HepG2 (cell line): ENCODE results near the gene GABRG3. TPM values are rescaled to one million over a fixed set of nuclear protein-coding genes. Genes with fewer than 3 reads are reported as not detected.

Experiments
- ATAC-seq: fragments of 200-7000 bp; cut with Tn5 transposase; 3 replicates; pipeline ENCODE4 v1.9.1; 2020; ENCODE audit warnings: mild to moderate bottlenecking, moderate library complexity
- BruUV-seq: library from RNA; stranded (reverse); fragments of 400-500 nt; replicated peaks from 2 replicates; lab custom pipeline; 2021; lab: Mats Ljungman, UMichigan
- CTCF ChIA-PET: fragments of 300-600 bp; formaldehyde crosslinking; extraction: SDS; loops from one replicate; lab custom pipeline; 2021; ENCODE audit warnings: low total read pairs, inconsistent platforms, low intra/inter-chr PET ratio; lab: Yijun Ruan, JAX
- POLR2A ChIA-PET: fragments of 350-600 bp; sonication (Branson Sonifier 250); formaldehyde crosslinking; loops from one replicate; lab custom pipeline; 2020; ENCODE audit warnings: antibody characterized with exemption, inconsistent platforms; lab: Yijun Ruan, JAX
- DNase-seq: peaks from one replicate; pipeline ENCODE4 v3.0.0-alpha.2; 2015; ENCODE audit warnings: low spot score
- FAIRE-seq: peaks from 3 replicates; lab custom pipeline; 2011; peaks lifted over from hg19 to GRCh38; lab: Jason Lieb, UNC
- H2AFZ ChIP-seq: one replicate; pipeline ENCODE4 v1.6.1; 2011; ENCODE audit warnings: low read length, inconsistent platforms
- H3K27ac ChIP-seq: fragments of 300-600 bp; 3 replicates; pipeline ENCODE4 v1.8.0; 2011; ENCODE audit warnings: mixed run types, mild to moderate bottlenecking, mixed read lengths, low read length, inconsistent platforms; ENCODE audit not compliant: insufficient read depth; ENCODE audit errors: extremely low read length
- H3K27me3 ChIP-seq, 2 experiments: fragments of 200-600 bp in 1 of 2; 2 replicates in 1 of 2; 3 replicates in 1 of 2; pipeline versions ENCODE4 v1.6.0 to v1.8.0; 2011; ENCODE audit warnings: low read length in 2 of 2, mild to moderate bottlenecking in 2 of 2, moderate library complexity in 2 of 2, inconsistent platforms in 1 of 2; ENCODE audit not compliant: insufficient read depth in 2 of 2, control insufficient read depth in 1 of 2
- H3K36me3 ChIP-seq, 2 experiments: fragments of 200-600 bp in 1 of 2; replicated peaks in 1 of 2; 2 replicates in 1 of 2; 3 replicates in 1 of 2; pipeline versions ENCODE4 v1.5.1 to v1.8.0; 2011; ENCODE audit warnings: low read length in 2 of 2, inconsistent platforms in 1 of 2; ENCODE audit not compliant: insufficient read depth in 2 of 2, control insufficient read depth in 1 of 2
- H3K4me1 ChIP-seq: 2 replicates; pipeline ENCODE4 v1.5.1; 2012; ENCODE audit warnings: low read length, inconsistent platforms; ENCODE audit not compliant: insufficient read depth
- H3K4me2 ChIP-seq: 2 replicates; pipeline ENCODE4 v1.6.0; 2011; ENCODE audit warnings: low read depth, low read length, inconsistent platforms
- H3K4me3 ChIP-seq, 3 experiments: fragments of 200-600 bp in 1 of 3; sonication (generic), shearing (Covaris generic) in 1 of 3; replicated peaks in 1 of 3; 2 replicates each; pipeline ENCODE4 v1.5.1; 2011 to 2016; ENCODE audit warnings: low read length in 3 of 3, inconsistent platforms in 2 of 3, low read depth in 2 of 3, mild to moderate bottlenecking in 2 of 3, control low read depth in 1 of 3, mixed read lengths in 1 of 3; ENCODE audit not compliant: insufficient read depth in 1 of 3
- H3K79me2 ChIP-seq: one replicate; pipeline ENCODE4 v1.6.1; 2011; ENCODE audit warnings: low read length, inconsistent platforms; ENCODE audit not compliant: insufficient read depth
- H3K9ac ChIP-seq: 2 replicates; pipeline ENCODE4 v1.6.0; 2011; ENCODE audit warnings: mild to moderate bottlenecking, low read depth, low read length, inconsistent platforms; ENCODE audit not compliant: insufficient read depth
- H3K9me3 ChIP-seq: 2 replicates; pipeline ENCODE4 v1.5.1; 2012; ENCODE audit warnings: mild to moderate bottlenecking, low read length
- H4K20me1 ChIP-seq: 2 replicates; pipeline ENCODE4 v1.6.0; 2011; ENCODE audit warnings: inconsistent platforms, mild to moderate bottlenecking, low read length, moderate library complexity; ENCODE audit not compliant: insufficient read depth
- MBD4 ChIP-seq: IDR thresholded peaks from 2 replicates; pipeline ENCODE4 v1.6.1; 2012; ENCODE audit warnings: low read length, inconsistent platforms, borderline replicate concordance
- MED13 ChIP-seq: sonication (generic); formaldehyde crosslinking; IDR thresholded peaks from 2 replicates; pipeline ENCODE4 v1.5.0; 2020; ENCODE audit warnings: missing genetic modification reagents
- NCOA5 ChIP-seq: sonication (generic); formaldehyde crosslinking; IDR thresholded peaks from 2 replicates; pipeline ENCODE4 v1.4.0; 2020; ENCODE audit warnings: missing genetic modification reagents
- NFYB ChIP-seq: sonication (generic); formaldehyde crosslinking; IDR thresholded peaks from 2 replicates; pipeline ENCODE4 v1.4.0; 2020; ENCODE audit warnings: missing genetic modification reagents
- PBX3 ChIP-seq: sonication (generic); formaldehyde crosslinking; IDR thresholded peaks from 2 replicates; pipeline ENCODE4 v1.8.1; 2023; ENCODE audit warnings: missing genetic modification reagents, inconsistent platforms, borderline replicate concordance
- REST ChIP-seq, 2 experiments: IDR thresholded peaks; 2 replicates each; pipeline ENCODE4 v1.6.1; 2011 to 2012; ENCODE audit warnings: low read length in 2 of 2, borderline replicate concordance in 1 of 2, low read depth in 1 of 2, mild to moderate bottlenecking in 1 of 2, moderate library complexity in 1 of 2
- SNAI1 ChIP-seq: sonication (generic); formaldehyde crosslinking; IDR thresholded peaks from 2 replicates; pipeline ENCODE4 v1.5.0; 2020; ENCODE audit warnings: mild to moderate bottlenecking, missing genetic modification reagents, borderline replicate concordance
- ZBTB8A ChIP-seq: sonication (generic); formaldehyde crosslinking; IDR thresholded peaks from 2 replicates; pipeline ENCODE4 v1.4.0; 2020; ENCODE audit warnings: mild to moderate bottlenecking, low read depth, missing genetic modification reagents, borderline replicate concordance
- ZNF335 ChIP-seq: sonication (generic); formaldehyde crosslinking; IDR thresholded peaks from 2 replicates; pipeline ENCODE4 v1.4.0; 2020; ENCODE audit warnings: missing genetic modification reagents
- ZNF33A ChIP-seq: sonication (generic); formaldehyde crosslinking; IDR thresholded peaks from 2 replicates; pipeline ENCODE4 v1.5.1; 2020; ENCODE audit warnings: missing genetic modification reagents, mild to moderate bottlenecking, moderate library complexity, borderline replicate concordance
- ZNF710 ChIP-seq: sonication (generic); formaldehyde crosslinking; IDR thresholded peaks from 2 replicates; pipeline ENCODE4 v1.5.0; 2020; ENCODE audit warnings: mild to moderate bottlenecking, missing genetic modification reagents, borderline replicate concordance
- ZNF850 ChIP-seq: sonication (generic); formaldehyde crosslinking; conservative IDR thresholded peaks from 2 replicates; pipeline ENCODE4 v1.9.0; 2021; ENCODE audit warnings: mild to moderate bottlenecking, missing genetic modification reagents
- WGBS: methylation state at CpG from one replicate; pipeline ENCODE4 v1.1.6; 2017; ENCODE audit warnings: low lambda C conversion rate; 5-methylcytosine and 5-hydroxymethylcytosine counted together
- in situ Hi-C: cut with HindIII; loops from 2 replicates; pipeline ENCODE4 v1.10.0; 2017; ENCODE audit warnings: low pct_unique_long_range_greater_than_20kb; ENCODE audit not compliant: extremely low pct_ligation_motif_present
- intact Hi-C: fragments of 100-400 bp; cut with micrococcal nuclease; formaldehyde crosslinking; loops from one replicate; pipeline ENCODE4 v1.10.0; 2022; ENCODE audit not compliant: unreplicated experiment
- polyA plus RNA-seq, 8 experiments: library from polyadenylated mRNA; depleted of rRNA in 3 of 8; stranded (reverse) in 7 of 8; unstranded in 1 of 8; fragments of >200 nt; fragmentation: Illumina TruSeq in 4 of 8; extraction: Trizol in 4 of 8; gene quantifications; 2 replicates each; pipeline versions ENCODE4 v1.2.1 to v1.2.3, GENCODE V29; 2011 to 2016; ENCODE audit warnings: low read depth in 4 of 8, missing spikeins in 1 of 8, mixed read lengths in 1 of 8; ENCODE audit not compliant: insufficient read depth in 1 of 8
- total RNA-seq, 5 experiments: library from RNA; depleted of rRNA; stranded (reverse); fragments of >200 nt; fragmentation: Illumina TruSeq; extraction: Trizol; gene quantifications; 2 replicates each; pipeline ENCODE4 v1.2.3, GENCODE V29; 2016; ENCODE audit warnings: low read depth in 1 of 5

Gene GABRG3
- total and polyA plus RNA-seq, 2 of the 13 experiments (the other 11 are each of a cell fraction or from before 2014, with no cell fraction given) = not detected

GRCh38 chr15:27086149-27086548, 115.2 kb downstream of the GABRG3 start:
- FAIRE-seq (no peak), DNase-seq (no peak), ATAC-seq (no peak)
- peaks cover 10% of the 10 kb centered on the region; the same call in 1 of the 2 replicates for H3K9me3 ChIP-seq
- ChIA-PET POLR2A (no interaction called here), CTCF (no interaction called here)
- H3K9ac ChIP-seq = no peak overlapping the region
- no peaks in the 10 kb centered on the region for H4K20me1 ChIP-seq
- H3K4me2 ChIP-seq = no peak overlapping the region
- no TSS peak for BruUV-seq
- in situ Hi-C loops (no loop called here), intact Hi-C loops (no loop called here)
- H3K79me2 ChIP-seq = no peaks in the 10 kb centered on the region
- no peak overlapping the region for H3K4me3 ChIP-seq
- no peak overlapping the region for H2AFZ ChIP-seq
- H3K4me1 ChIP-seq = no peaks in the 10 kb centered on the region
- no peaks in the 10 kb centered on the region; a peak in 1 of 5 replicates for H3K27me3 ChIP-seq
- TF ChIP-seq NFYB (CRISPR knock-in tag) (no peak), SNAI1 (CRISPR knock-in tag) (no peak), ZNF710 (CRISPR knock-in tag) (no peak), MBD4 (no peak), ZNF850 (CRISPR knock-in tag) (no peak)
- no peak overlapping the region for H3K27ac ChIP-seq
- no peaks in the 10 kb centered on the region for H3K36me3 ChIP-seq
- WGBS = 9% methylated on average over 5 of the region's 5 CpGs

- no peak overlapping the region for H3K9ac ChIP-seq
- ChIA-PET CTCF (no interaction called here), POLR2A (no interaction called here)
- DNase-seq (no peak), FAIRE-seq (no peak), ATAC-seq (no peak)
- peaks cover 10% of the 10 kb centered on the region; the same call in 1 of the 2 replicates for H3K9me3 ChIP-seq
- H4K20me1 ChIP-seq = no peaks in the 10 kb centered on the region
- no peaks in the 10 kb centered on the region for H3K4me1 ChIP-seq
- intact Hi-C loops = no loop called here
- WGBS = 19% methylated on average over 4 of the region's 11 CpGs
- in situ Hi-C loops = no loop called here
- no peaks in the 10 kb centered on the region for H3K36me3 ChIP-seq
- no peaks in the 10 kb centered on the region for H3K79me2 ChIP-seq
- no peak overlapping the region for H2AFZ ChIP-seq
- no peaks in the 10 kb centered on the region; a peak in 1 of 5 replicates for H3K27me3 ChIP-seq
- no TSS peak for BruUV-seq
- H3K4me3 ChIP-seq = no peak overlapping the region
- no peak overlapping the region for H3K4me2 ChIP-seq
- H3K27ac ChIP-seq = no peak overlapping the region
- TF ChIP-seq NCOA5 (CRISPR knock-in tag) (no peak), ZBTB8A (no peak), ZNF335 (CRISPR knock-in tag) (no peak), ZNF33A (CRISPR knock-in tag) (no peak), PBX3 (no peak), MED13 (CRISPR knock-in tag) (no peak), SNAI1 (CRISPR knock-in tag) (no peak), REST (IDR thresholded peaks at IDR 0.05; ENCODE audit: borderline replicate concordance in 1 of 2, low read depth in 1 of 2, low read length in 2 of 2) (no peak)
These were observed 115.8 kb downstream of the GABRG3 start for GRCh38 chr15:27086805-27087204.
